LHCN-M2 (cell line): ENCODE data around the gene KDM4F. TPM values are rescaled to one million over a fixed set of nuclear protein-coding genes. Genes with fewer than 3 reads are reported as not detected.

ENCODE experiments used
- DNase-seq: peaks from one replicate; pipeline ENCODE4 v3.0.0-alpha.2; 2012; ENCODE audit warnings: low read depth
- total RNA-seq: library from RNA; depleted of rRNA; stranded (reverse); fragments of >200 nt; gene quantifications from 2 replicates; pipeline ENCODE4 v1.2.3, GENCODE V29; 2014; rRNA removed

KDM4F gene
- total RNA-seq, 1 experiment from 2014 or later = not detected

DNA sequence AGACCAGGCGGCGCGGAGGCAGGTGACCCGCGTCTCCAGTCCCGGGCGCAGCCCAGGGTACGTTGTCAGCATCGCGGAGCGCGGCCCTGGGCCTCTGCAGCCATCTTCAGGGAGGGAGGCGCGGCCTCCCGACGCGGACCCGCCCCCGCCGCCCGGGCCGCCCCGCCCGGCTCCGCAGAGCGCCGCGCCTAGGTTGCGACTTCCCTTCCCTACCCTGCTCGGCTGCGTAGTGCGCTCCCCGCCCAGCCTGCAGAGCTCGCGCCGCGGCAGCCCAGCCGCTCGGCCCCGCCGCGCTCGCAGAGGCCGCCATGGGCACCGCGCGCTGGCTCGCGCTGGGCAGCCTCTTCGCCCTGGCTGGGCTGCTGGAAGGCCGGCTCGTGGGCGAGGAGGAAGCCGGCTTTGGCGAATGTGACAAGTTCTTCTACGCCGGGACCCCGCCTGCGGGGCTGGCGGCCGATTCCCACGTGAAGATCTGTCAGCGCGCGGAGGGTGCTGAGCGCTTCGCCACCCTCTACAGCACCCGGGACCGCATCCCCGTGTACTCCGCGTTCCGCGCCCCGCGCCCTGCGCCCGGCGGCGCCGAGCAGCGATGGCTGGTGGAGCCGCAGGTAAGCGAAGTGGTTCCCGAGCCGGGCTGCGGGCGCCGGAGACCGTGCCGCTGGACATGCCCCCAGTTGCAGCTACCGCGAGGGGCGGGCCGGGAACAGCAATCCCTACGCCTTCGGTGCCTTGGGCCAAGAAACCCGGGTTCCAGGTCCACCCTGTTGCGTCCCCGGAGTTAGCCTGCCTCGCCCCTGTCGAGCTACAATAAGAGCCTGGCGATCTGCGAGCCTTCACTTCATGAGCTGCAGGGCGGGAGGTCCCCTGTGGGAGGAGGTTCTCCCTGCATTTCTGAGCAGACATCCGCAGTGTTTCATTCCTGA is 40.7 kb downstream of the KDM4F start, which contains the start of gene ENDOD1:
Gene ENDOD1, plus strand, starts transcription at position 227 of the 923 bp plus-strand sequence. Its CDS starts 82 bp downstream, at position 309.
- peak; percentile 77 for DNase-seq

DNA sequence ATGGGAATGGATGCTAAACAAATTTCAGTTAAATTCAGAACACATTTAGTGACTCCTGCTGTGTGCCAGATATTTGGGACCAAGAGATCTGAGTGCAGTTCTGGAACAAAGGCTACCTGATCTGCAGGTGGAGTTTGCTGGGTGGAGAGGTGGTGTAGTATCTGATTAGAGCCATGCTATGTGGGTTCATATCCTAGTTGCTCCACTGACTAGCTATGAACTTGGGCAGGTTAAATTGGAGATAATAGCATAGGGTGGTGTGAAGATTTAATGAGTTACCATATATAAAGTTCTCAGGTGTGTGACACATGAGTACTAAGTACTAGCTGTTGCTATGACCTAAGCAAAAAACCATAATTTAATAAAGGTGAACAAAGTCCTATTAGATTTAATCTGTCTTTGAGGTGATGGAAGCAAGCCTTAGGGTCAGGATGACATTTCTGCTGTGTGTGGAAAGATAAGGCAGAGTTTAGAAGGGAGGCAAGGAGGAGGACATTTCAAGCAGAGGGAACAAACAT is 42.5 kb downstream of the KDM4F start:
- DNase-seq = no peak

DNA sequence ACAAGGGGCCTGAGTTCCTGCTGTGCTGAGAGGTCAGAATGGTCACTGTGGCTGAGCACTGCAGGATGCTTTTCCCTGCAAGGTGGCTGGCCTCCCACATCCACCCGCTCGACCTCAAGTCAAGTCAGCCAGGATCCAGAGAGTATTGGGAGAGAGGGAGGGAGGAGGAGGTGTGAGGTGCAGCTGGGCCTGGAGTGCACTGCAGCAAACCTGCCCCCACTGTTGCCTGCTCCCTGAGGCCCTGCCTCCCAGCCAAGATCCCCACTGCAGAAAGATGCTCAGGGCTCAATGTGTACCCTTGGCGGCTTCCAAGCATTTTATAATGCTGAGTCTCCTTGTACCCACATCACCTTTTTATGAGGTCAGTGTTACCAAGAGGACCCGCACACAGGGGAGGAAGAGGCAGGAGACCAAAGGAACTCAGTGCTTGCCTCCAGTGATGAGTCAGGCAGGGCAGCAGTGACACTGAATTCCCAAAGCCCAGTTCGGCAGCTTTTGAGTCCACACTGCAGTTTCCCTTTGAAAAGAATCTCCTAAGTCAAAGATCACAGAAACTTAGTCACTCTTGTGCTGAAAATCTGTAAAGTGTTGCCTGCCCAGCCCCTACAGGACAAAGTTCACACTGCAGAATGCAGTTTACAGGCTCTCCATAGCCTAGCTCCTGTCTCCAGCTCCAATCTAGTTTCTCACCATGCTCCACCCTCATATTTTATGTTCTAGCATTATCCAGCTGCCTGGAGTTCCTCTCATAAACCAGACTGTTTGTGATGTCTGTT is 43.5 kb downstream of the KDM4F start:
- DNase-seq = peak; percentile 73

DNA sequence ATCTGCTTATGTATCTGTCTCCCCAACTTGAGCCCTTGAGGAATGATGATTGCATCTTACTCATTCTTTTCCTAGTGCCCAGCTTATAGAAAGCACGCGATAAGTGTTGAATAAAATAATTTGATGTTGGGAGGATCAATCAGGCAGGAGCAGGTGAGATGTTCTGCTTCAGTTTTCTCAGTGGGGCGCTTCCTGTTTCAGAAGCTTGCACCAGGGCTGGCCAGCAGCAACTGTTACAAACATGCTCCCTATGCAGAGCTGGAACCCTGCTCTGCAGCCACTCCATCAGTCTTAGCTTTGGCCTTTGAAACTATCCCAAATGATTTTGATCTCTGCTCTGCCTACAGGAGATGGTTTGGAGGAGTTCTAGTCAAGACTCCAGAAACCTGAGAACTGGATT is 44.3 kb downstream of the KDM4F start:
- no peak for DNase-seq

DNA sequence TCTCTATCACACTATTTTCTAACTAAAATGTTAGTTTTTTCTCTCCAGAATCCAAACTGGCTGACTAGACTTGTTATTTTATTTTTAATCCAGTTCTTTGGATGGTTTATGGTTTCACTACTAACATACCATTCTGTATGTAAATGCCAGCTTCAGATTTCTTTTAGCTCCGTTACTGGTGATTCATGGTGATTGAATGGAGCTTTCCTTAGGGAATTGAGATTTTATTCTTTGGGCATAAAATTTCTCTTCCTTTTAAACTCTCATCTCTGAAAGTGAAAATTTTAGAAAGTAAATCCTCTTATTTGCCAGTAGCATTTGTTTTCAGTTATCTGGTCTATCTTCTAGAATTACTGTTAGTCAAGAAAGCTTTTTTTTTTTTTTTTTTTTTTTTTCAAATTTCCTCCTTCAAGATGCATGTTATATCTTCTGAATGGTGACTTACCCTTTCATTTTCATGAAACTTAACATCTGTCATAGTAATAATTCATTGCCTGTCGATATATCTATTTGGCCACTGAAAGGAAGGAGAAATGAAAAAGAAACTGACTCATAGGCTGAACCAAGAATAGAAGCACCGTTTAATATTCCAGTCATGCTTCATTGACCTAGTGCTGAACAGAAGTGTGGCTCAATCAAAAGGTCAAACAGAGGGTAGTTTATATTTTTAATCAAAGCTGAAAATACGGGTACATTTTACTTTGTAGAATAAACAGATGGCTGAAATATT is 46.8 kb downstream of the KDM4F start:
- DNase-seq = peak; percentile 83

DNA sequence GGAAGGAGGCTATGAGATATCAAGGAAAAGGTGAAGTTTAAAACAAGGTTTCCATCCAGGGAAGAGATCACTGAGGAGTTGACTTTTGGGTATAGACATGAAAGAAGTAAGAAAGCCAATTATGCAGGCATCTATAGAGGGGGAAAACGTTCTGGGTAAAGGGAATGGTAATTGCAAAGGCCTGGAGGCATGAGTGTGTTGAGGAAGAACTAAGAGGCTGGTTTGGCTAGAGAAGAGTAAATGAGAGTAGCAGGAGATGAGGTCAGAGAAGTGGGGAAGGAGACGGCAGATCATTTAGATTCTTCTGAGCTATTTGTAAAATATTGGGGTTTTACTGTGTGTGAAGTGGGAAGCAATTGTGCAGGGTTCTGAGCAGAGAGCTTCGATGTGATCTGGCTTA is 48.0 kb downstream of the KDM4F start:
- DNase-seq = no peak

DNA sequence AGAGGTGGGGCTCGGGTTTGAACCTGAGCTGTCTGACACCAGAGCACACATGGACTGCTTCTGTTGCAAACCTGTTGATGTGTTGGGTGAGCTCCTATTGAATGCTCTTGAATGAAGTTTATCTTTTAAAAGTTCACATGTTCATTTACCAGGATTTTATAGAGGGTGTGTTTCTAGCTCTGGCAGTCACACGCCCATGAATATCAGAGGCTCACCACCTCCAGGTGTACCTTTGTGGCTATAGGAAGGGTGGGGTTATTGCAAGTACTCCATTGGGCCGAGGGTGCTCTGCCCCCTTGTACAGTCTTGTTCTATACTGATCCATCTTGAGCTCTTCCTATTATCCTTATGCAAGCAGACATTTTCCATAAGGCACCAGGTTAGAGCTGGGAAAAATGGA is 49.6 kb downstream of the KDM4F start:
- DNase-seq = no peak

DNA sequence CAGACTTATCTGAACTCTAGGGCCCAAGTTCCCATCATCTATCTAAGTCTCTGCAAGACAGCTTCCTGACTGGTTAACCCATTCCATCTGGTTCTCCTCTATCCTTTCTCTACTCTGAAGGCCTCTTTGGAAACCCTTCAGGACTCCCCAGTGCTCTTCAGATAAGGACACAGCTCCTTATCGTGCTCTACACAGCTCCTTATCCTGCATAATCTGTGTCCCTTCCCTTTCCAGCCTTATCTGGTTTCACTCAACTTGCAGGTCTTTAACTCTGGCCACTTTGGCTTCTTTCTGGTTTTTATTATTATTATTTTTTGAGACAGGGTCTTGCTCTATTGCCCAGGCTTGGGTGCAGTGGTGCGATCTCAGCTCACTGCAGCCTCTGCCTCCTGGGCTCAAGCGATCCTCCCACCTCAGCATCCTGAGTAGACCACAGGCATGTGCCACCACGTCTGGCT is 51.0 kb downstream of the KDM4F start:
- no peak for DNase-seq

Other genes starting within 250 kb of the KDM4F start
- gene CWC15, start 75.9 kb upstream of the KDM4F start, total RNA-seq = 45.6 and 49.5 TPM in 2 replicates
- 1.9 and 2.8 TPM in 2 replicates for gene KDM4D, start 75.7 kb upstream of the KDM4F start, total RNA-seq
- not detected in 2 replicates for gene KDM4E, start 24.2 kb upstream of the KDM4F start, total RNA-seq
- gene SRSF8, start 17.5 kb downstream of the KDM4F start, total RNA-seq = 16.2 and 17.0 TPM in 2 replicates
- 26.8 and 30.0 TPM in 2 replicates for gene ENDOD1, start 40.4 kb downstream of the KDM4F start, total RNA-seq
- gene SESN3, start 181.8 kb downstream of the KDM4F start, total RNA-seq = 0.83 and 1.4 TPM in 2 replicates